ENCODE measurements around the gene MIF4GD.

- TF ChIP-seq CTCF (IDR thresholded peaks at IDR 0.05; ENCODE audit: borderline replicate concordance, extremely low read depth, low read length, poor library complexity, severe bottlenecking): no peak
- no peak for TF ChIP-seq EZH2 (IDR thresholded peaks at IDR 0.05; ENCODE audit: borderline replicate concordance, low read depth, low read length, severe bottlenecking)
Measured at GRCh38 chr17:75250009-75250471, 21.0 kb downstream of the MIF4GD start.
